ENCODE measurements around the gene CRYGN. TPM values are rescaled to one million over a fixed set of nuclear protein-coding genes. Genes with fewer than 3 reads are reported as not detected.

CRYGN gene
- total and polyA plus RNA-seq, 2 experiments from 2014 or later, result 0.24 TPM; not detected in 1

GRCh38 chr7:151487228-151487627, 47.3 kb upstream of the CRYGN start:
- Histone ChIP-seq H3K79me2 (peaks cover 87% of the 10 kb centered on the region), H3K27me3 (no peaks in the 10 kb centered on the region), H2AFZ (no peak overlapping the region), H3K4me2 (no peak overlapping the region), H3K4me3 (no peak overlapping the region), H3K9me2 (replicated peaks; ENCODE audit: insufficient read depth) (no peaks in the 10 kb centered on the region), H3K9me3 (ENCODE audit: low read depth) (no peaks in the 10 kb centered on the region), H3K27ac (no peak overlapping the region), H3K36me3 (replicated peaks; ENCODE audit: insufficient read depth, low read depth) (no peaks in the 10 kb centered on the region), H3K4me1 (ENCODE audit: insufficient read depth) (no peaks in the 10 kb centered on the region), H4K20me1 (ENCODE audit: insufficient read depth, poor library complexity, severe bottlenecking) (peaks cover 14% of the 10 kb centered on the region)
- 100% methylated on average over 2 of the region's 2 CpGs for WGBS (ENCODE audit: low lambda C conversion rate, missing lambda C conversion rate)
- no peak for DNase-seq (ENCODE audit: low spot score)
- no peak for TF ChIP-seq EZH2 (IDR thresholded peaks at IDR 0.05; ENCODE audit: borderline replicate concordance)
- TF ChIP-seq CTCF (IDR thresholded peaks at IDR 0.05; ENCODE audit: poor library complexity), result no peak
- no peak for TF ChIP-seq EZH2phosphoT487 (IDR thresholded peaks at IDR 0.05; ENCODE audit: low read depth, severe bottlenecking, unreplicated experiment)

- no peak for DNase-seq (ENCODE audit: low spot score)
- no peak overlapping the region for H3K27ac ChIP-seq
- H3K27me3 ChIP-seq, result no peaks in the 10 kb centered on the region
- H2AFZ ChIP-seq, result no peak overlapping the region
- H3K9me2 ChIP-seq (replicated peaks; ENCODE audit: insufficient read depth), result no peaks in the 10 kb centered on the region
- no peak overlapping the region for H3K4me2 ChIP-seq
- no peak for TF ChIP-seq EZH2 (IDR thresholded peaks at IDR 0.05; ENCODE audit: borderline replicate concordance)
- no peak for TF ChIP-seq EZH2phosphoT487 (IDR thresholded peaks at IDR 0.05; ENCODE audit: low read depth, severe bottlenecking, unreplicated experiment)
- no peak for TF ChIP-seq CTCF (IDR thresholded peaks at IDR 0.05; ENCODE audit: poor library complexity)
- no peaks in the 10 kb centered on the region for H3K4me1 ChIP-seq (ENCODE audit: insufficient read depth)
- H4K20me1 ChIP-seq (ENCODE audit: insufficient read depth, poor library complexity, severe bottlenecking), result peaks cover 4% of the 10 kb centered on the region
- no peak overlapping the region for H3K4me3 ChIP-seq
- H3K79me2 ChIP-seq, result peaks cover 85% of the 10 kb centered on the region
- H3K36me3 ChIP-seq (replicated peaks; ENCODE audit: insufficient read depth, low read depth), result no peaks in the 10 kb centered on the region
- no peaks in the 10 kb centered on the region for H3K9me3 ChIP-seq (ENCODE audit: low read depth)
- WGBS (ENCODE audit: low lambda C conversion rate, missing lambda C conversion rate), result 97% methylated on average over 3 of the region's 3 CpGs
Measured at GRCh38 chr7:151486074-151486473, 46.1 kb upstream of the CRYGN start.

DNA sequence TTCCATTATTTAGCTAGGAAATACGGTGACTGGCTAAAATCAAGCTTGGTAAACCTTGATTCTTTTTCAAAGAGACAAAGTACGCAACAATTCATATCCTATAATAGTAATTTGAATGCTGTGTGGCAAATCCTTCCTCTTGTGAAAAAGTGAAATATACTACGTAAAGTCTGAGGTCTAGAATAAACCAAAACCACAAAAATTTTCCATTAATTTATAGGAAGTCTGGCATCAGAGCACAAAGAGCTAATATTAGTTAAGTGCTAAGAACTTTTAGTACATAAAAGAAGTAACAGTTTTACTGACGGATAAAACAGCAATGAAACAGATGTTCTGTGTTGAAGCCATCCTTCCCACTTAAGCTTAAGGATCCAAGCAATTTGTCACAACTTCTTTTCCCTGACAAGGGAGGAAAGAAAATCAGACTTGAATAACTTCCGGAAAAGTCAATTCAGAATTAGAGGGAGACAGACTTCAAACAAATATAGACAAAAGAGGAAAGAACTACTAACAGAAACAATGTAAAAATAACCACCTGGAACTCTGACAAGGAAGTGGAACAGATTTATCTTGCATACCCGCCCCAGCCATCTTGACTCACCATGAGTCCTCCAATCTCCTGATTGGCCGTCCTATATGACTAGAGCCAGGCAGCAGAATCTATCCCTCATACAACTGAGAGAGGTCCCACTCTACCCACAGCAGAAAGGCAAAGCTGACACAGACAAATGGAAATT, 45.2 kb upstream of the CRYGN start:
- Histone ChIP-seq H3K27me3 (no peaks in the 10 kb centered on the region), H3K4me3 (no peak overlapping the region), H3K4me1 (ENCODE audit: insufficient read depth) (no peaks in the 10 kb centered on the region), H3K4me2 (no peak overlapping the region), H4K20me1 (ENCODE audit: insufficient read depth, poor library complexity, severe bottlenecking) (peaks cover 4% of the 10 kb centered on the region), H3K27ac (no peak overlapping the region), H2AFZ (no peak overlapping the region), H3K9me3 (ENCODE audit: low read depth) (no peaks in the 10 kb centered on the region), H3K79me2 (peaks cover 85% of the 10 kb centered on the region), H3K9me2 (replicated peaks; ENCODE audit: insufficient read depth) (no peaks in the 10 kb centered on the region), H3K36me3 (replicated peaks; ENCODE audit: insufficient read depth, low read depth) (no peaks in the 10 kb centered on the region)
- TF ChIP-seq EZH2 (IDR thresholded peaks at IDR 0.05; ENCODE audit: borderline replicate concordance), result no peak
- 81% methylated on average over 7 of the region's 7 CpGs for WGBS (ENCODE audit: low lambda C conversion rate, missing lambda C conversion rate)
- DNase-seq (ENCODE audit: low spot score), result no peak

DNA sequence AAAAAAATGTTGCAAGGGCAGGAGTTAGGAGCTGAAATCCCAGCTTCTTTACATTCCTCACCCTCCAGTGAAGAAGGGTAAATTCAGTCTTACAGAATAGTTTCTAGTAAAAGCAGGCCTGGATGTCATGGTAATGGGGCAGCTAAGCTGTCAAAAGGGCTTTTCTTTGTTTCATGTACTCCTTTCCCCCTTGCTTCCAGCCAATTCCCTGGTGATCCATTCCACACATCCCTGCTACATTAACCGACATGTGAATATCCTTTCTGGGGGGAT, 43.7 kb upstream of the CRYGN start:
- H3K36me3 ChIP-seq (replicated peaks; ENCODE audit: insufficient read depth, low read depth), result no peaks in the 10 kb centered on the region
- H3K4me2 ChIP-seq, result no peak overlapping the region
- TF ChIP-seq CTCF (IDR thresholded peaks at IDR 0.05; ENCODE audit: poor library complexity), result no peak
- TF ChIP-seq EZH2 (IDR thresholded peaks at IDR 0.05; ENCODE audit: borderline replicate concordance), result no peak
- no peak for TF ChIP-seq EZH2phosphoT487 (IDR thresholded peaks at IDR 0.05; ENCODE audit: low read depth, severe bottlenecking, unreplicated experiment)
- H3K79me2 ChIP-seq, result peaks cover 83% of the 10 kb centered on the region
- no peaks in the 10 kb centered on the region for H3K27me3 ChIP-seq
- WGBS (ENCODE audit: low lambda C conversion rate, missing lambda C conversion rate), result 67% methylated on average over 1 of the region's 1 CpG
- H3K4me1 ChIP-seq (ENCODE audit: insufficient read depth), result no peaks in the 10 kb centered on the region
- no peak overlapping the region for H3K4me3 ChIP-seq
- H3K9me3 ChIP-seq (ENCODE audit: low read depth), result no peaks in the 10 kb centered on the region
- H3K9me2 ChIP-seq (replicated peaks; ENCODE audit: insufficient read depth), result no peaks in the 10 kb centered on the region
- no peak overlapping the region for H2AFZ ChIP-seq
- DNase-seq (ENCODE audit: low spot score), result no peak
- H4K20me1 ChIP-seq (ENCODE audit: insufficient read depth, poor library complexity, severe bottlenecking), result peaks cover 4% of the 10 kb centered on the region
- no peak overlapping the region for H3K27ac ChIP-seq

Data from hepatocyte (in vitro differentiated cells).